HG02870 (cell line): ENCODE measurements around the gene LLGL2.
"Not testable (repeated sequence)": the region's sequence is repeated elsewhere in the genome, so short reads cannot be mapped to it uniquely, and the experiment has no call there.

ENCODE experiments used
- ATAC-seq: cut with Tn5 transposase; IDR thresholded peaks from one replicate; pipeline ENCODE4 v1.9.1; 2021; ENCODE audit warnings: mild to moderate bottlenecking, moderate library complexity; ENCODE audit not compliant: unreplicated experiment

LLGL2 gene

DNA sequence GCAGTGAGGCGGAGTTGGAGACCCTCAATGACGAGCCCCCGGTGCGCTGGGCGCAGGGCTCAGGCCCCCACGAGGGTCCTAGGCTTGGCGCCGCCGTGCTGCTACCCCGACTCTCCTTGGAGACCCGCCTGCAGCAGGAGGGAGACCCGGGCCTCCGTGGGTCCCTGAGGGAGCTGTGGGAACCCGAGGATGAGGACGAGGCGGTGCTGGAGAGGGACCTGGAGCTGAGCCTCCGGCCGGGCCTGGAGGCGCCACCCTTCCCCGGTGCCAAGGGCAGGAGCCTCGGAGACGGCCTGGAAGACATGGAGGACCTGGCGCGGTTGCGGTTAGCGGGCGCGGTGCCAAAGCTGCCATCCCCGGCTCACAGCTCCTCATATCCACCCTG lies 64.4 kb downstream of the LLGL2 start:
- ATAC-seq, result no peak

GRCh38 chr17:75590314-75590761 lies 64.8 kb downstream of the LLGL2 start:
- ATAC-seq, result no peak

- no peak for ATAC-seq
Observed at GRCh38 chr17:75590849-75591721, 65.6 kb downstream of the LLGL2 start.

DNA sequence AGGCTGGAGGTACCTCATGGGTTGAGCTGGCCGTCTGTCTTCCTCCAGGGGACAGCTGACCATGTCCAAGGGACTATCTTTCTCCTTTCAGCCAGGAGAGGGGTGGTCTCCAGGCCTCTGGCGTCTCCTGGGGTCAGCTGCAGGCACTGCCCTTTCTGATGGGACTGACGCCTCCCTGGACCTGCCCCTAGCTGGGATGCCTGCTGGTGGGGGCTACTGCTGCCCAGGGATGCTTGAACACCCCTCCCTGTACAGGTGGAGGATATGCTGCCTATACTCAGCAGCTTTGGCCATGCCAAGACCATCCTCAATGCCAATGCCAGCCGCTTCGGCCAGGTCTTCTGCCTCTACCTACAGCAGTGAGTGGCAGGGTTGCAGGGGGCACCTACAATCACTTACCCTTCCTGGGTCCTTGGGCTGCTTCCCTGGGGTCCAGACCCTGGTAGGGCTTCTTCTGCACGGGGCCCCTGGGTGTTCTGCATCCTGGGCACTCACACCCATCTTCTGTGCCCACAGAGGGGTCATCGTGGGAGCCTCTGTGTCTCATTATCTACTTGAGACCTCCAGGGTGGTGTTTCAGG lies 66.3 kb downstream of the LLGL2 start:
- no peak for ATAC-seq

DNA sequence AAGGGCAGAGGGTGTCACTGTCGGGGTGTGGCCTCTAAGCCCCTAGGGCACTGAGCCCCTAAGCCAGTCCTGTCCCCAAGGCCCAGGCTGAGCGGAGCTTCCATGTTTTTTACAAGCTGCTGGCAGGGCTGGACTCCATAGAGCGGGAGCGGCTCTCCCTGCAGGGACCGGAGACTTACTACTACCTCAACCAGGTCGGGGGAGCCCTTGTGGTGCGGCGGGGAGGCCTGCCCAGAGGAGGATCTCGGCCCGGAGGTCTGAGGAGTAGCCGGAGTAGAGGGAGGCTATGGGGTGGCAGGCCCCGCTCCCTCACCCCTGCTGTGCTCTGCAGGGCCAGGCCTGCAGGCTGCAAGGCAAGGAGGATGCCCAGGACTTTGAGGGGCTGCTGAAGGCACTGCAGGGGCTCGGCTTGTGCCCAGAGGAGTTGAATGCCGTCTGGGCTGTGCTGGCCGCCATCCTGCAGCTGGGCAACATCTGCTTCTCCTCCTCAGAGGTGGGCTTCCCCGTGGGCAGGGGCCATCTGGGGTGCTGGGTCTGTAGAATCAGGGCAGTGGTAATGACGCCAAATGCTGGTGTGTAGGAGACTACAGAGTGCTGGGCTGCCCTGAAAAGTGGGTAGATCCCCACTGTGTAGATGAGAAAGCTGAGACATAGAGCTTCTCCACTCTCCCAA lies 67.0 kb downstream of the LLGL2 start:
- no peak for ATAC-seq

DNA sequence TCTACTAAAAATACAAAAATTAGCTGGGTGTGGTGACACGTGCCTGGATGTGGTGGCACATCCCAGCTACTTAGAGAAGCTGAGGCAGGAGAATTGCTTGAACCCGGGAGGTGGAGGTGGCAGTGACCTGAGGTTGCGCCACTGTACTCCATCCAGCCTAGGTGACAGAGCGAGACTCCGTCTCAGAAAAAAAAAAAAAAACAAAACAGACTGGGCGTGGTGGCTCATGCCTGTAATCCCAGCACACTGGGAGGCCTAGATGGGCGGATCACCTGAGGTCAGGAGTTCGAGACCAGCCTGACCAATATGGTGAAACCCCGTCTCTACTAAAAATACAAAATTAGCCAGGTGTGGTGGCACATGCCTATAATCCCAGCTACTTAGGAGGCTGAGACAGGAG lies 67.9 kb downstream of the LLGL2 start:
- not testable (repeated sequence) for ATAC-seq

DNA sequence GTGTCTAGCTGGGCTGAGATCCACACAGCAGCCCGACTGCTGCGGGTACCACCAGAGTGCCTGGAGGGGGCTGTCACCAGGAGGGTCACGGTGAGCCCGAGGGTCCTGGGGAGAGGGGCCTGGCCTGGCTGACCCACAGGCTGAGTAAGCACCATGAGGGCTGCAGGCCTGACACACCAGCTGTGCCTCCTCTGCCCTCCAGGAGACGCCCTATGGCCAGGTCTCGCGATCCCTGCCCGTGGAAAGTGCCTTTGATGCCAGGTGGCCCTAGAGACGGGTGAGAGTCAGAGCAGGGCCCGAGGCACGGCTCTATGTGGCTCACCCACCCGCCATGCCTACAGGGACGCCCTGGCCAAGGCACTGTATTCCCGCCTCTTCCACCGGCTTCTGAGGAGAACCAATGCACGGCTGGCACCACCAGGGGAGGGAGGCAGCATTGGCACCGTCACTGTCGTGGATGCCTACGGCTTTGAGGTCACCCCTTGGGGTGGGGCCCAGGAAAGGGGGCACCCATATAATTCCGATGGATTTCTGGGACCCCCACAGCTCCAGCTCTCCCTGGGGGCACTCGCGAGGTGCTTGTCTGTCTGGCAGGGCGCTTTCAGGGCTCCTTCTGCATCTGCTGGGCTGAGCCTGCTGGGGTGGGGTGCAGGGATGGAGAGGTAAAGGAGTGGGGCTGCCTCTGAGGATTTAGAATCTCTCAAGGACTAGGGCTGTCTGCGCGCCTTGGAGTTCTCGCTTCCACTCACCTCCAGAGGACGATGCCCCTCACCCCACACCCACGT lies 69.2 kb downstream of the LLGL2 start:
- ATAC-seq, result no peak

- no peak for ATAC-seq
Observed at GRCh38 chr17:75595284-75595919, 69.9 kb downstream of the LLGL2 start.

DNA sequence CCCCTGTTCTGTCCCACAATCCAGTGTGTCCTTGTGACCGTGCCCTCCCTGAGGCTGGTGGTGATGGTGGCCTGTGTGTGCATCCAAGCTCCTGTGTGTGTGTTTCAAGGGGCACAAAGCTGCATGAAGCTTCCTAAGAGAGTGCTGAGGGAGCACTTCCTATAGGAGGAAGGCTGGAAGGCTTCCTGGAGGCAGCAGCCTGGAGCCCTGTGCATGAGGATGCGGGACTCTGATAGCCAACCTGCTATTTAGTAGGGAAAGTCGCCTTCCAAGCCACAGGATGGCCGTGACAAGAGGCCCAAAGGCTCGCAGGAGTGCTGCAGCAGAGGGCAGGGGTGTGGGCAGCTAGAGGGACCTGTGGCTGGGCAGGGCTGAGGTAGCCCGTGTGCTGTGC lies 70.4 kb downstream of the LLGL2 start:
- ATAC-seq, result no peak

- ATAC-seq, result no peak
Observed at GRCh38 chr17:75596320-75597087, 71.0 kb downstream of the LLGL2 start.

GRCh38 chr17:75601057-75601987 lies 75.8 kb downstream of the LLGL2 start:
- no peak for ATAC-seq

- ATAC-seq, result no peak
Observed at GRCh38 chr17:75602644-75603043, 77.1 kb downstream of the LLGL2 start.

- ATAC-seq, result no peak
Observed at GRCh38 chr17:75603123-75603522, 77.6 kb downstream of the LLGL2 start.

GRCh38 chr17:75604034-75604695 lies 78.7 kb downstream of the LLGL2 start:
- no peak for ATAC-seq

- ATAC-seq, result no peak
Observed at GRCh38 chr17:75605790-75606189, 80.3 kb downstream of the LLGL2 start.

- ATAC-seq, result no peak
Observed at GRCh38 chr17:75607086-75607485, 81.6 kb downstream of the LLGL2 start.

GRCh38 chr17:75610103-75610984 lies 84.8 kb downstream of the LLGL2 start:
- no peak for ATAC-seq
